ENCODE measurements around the gene THBS3. TPM values are rescaled to one million over a fixed set of nuclear protein-coding genes. Genes with fewer than 3 reads are reported as not detected.

THBS3 gene
- polyA plus RNA-seq, 1 donor from 2014 or later: 99.6 TPM

DNA sequence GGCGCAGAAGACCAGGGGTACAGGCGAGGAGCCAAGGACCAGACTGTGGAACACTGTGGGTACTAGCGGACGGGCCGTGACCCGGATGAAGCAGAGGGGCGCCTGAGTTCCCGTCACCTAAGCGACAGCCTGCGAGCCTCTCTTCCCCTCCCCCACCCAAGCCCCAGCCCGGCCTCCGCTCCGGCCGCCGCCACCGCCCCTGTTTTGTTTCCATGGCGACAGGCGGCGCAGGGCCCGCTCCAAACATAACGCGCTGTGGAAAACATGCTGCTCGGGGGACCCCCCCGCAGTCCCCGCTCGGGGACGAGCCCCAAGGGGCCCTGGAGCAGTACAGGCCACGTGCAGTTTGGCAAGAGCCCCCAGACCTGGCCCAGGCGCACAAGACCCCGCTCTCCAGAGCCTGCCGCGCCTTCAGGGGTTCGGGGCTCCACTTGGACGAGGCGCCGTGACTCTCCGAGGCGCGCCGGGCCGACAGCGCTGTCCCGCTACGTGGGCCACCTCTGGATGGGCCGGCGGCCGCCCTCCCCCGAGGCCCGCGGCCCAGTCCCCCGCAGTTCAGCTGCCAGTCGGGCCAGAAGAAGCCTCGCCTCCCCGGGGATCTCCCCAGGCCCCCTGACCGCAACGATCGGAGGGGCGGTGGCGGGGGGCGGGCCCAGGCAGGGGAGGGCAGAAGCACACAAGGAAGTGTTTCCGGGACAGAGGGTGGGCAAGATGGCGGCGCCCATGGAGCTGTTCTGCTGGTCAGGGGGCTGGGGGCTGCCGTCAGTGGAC, 1.0 kb upstream of the THBS3 start, which contains the start of gene MTX1:
Gene MTX1 (plus strand): TSS at position 155 of the 771 bp plus-strand sequence. CDS start 110 bp downstream, at position 265.
- H3K9ac ChIP-seq (ENCODE audit: low read length): peak within 1 kb of the TSS; percentile 100

DNA sequence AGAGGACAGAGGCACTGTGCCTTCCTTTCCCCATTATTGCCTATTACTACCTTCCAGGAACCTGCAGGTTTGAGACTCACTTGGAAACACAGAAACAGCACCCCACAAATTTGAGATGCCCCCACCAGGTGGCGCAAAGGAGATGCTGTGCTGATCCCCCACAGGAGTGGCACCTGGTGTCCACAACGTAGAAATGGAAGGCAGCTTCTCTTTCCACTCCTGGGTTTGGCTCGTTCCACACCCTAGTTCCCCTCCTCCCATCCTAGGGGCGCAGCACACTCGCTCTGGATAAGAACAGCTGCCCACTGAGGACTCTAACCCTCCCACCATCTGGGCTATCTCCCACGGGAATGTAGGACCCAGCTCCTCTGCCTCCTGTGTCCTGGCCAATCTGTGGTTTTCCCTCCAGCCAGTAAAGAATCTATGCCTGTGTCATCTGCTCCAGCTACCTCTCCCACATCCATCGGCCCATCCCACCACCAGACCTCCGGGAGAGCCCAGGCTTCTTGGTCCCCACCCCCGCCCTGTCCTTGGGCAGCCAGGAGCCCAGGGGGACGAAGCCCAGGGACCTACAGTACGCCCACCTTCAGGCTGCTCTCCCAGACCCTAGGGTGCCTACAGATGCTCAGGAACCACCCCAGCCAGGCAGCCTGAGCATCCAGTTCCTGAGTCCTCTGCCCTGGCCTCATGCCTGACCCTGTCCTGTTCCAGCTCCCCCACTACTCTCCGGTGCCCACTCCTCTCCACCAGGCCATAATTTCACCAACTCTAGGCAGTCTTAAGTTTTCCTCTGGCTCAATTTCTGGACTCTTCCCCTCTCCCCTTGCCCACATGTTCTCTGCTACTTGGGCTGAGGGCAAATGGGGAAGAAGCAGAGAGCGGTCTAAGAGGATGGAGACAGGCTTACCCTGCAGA, 549 bp downstream of the THBS3 start:
- Histone ChIP-seq H3K79me2 (replicated peaks; ENCODE audit: insufficient read depth, low read length) (peaks cover 24% of the 10 kb centered on the region), H2AFZ (ENCODE audit: low read depth, low read length) (peak overlapping the region; percentile 18), H3K9me3 (ENCODE audit: low read length) (no peaks in the 10 kb centered on the region), H3K9me2 (ENCODE audit: insufficient read depth, low read length) (no peaks in the 10 kb centered on the region), H3K4me3 (ENCODE audit: low read length) (peak overlapping the region; percentile 91), H3F3A (ENCODE audit: insufficient read depth, low read length, poor library complexity, severe bottlenecking) (peaks cover 6% of the 10 kb centered on the region), H3K36me3 (ENCODE audit: insufficient read depth, low read length) (no peaks in the 10 kb centered on the region), H3K9ac (ENCODE audit: low read length) (peak overlapping the region; percentile 100), H3K27me3 (ENCODE audit: insufficient read depth, low read depth, low read length) (no peaks in the 10 kb centered on the region), H3K27ac (ENCODE audit: low read length) (peak overlapping the region; percentile 100), H4K20me1 (ENCODE audit: insufficient read depth) (no peaks in the 10 kb centered on the region), H3K4me2 (ENCODE audit: low read length) (peak overlapping the region; percentile 83)
- TF ChIP-seq, protein P1, sequence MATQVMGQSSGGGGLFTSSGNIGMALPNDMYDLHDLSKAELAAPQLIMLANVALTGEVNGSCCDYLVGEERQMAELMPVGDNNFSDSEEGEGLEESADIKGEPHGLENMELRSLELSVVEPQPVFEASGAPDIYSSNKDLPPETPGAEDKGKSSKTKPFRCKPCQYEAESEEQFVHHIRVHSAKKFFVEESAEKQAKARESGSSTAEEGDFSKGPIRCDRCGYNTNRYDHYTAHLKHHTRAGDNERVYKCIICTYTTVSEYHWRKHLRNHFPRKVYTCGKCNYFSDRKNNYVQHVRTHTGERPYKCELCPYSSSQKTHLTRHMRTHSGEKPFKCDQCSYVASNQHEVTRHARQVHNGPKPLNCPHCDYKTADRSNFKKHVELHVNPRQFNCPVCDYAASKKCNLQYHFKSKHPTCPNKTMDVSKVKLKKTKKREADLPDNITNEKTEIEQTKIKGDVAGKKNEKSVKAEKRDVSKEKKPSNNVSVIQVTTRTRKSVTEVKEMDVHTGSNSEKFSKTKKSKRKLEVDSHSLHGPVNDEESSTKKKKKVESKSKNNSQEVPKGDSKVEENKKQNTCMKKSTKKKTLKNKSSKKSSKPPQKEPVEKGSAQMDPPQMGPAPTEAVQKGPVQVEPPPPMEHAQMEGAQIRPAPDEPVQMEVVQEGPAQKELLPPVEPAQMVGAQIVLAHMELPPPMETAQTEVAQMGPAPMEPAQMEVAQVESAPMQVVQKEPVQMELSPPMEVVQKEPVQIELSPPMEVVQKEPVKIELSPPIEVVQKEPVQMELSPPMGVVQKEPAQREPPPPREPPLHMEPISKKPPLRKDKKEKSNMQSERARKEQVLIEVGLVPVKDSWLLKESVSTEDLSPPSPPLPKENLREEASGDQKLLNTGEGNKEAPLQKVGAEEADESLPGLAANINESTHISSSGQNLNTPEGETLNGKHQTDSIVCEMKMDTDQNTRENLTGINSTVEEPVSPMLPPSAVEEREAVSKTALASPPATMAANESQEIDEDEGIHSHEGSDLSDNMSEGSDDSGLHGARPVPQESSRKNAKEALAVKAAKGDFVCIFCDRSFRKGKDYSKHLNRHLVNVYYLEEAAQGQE (IDR thresholded peaks at IDR 0.05; ENCODE audit: borderline replicate concordance): no peak
- TF ChIP-seq MXI1 (conservative IDR thresholded peaks at IDR 0.05; ENCODE audit: poor library complexity, severe bottlenecking) (no peak), SMC3 (conservative IDR thresholded peaks at IDR 0.05; ENCODE audit: poor library complexity) (peak; percentile 93), RAD21 (conservative IDR thresholded peaks at IDR 0.05) (peak; percentile 77), EZH2 (IDR thresholded peaks at IDR 0.05; ENCODE audit: borderline replicate concordance, insufficient read depth, low read length, poor library complexity, severe bottlenecking) (no peak), POLR2AphosphoS5 (IDR thresholded peaks at IDR 0.05) (peak; percentile 72), EP300 (conservative IDR thresholded peaks at IDR 0.05; ENCODE audit: poor library complexity, severe bottlenecking) (peak; percentile 19)
- TF ChIP-seq, protein P2, sequence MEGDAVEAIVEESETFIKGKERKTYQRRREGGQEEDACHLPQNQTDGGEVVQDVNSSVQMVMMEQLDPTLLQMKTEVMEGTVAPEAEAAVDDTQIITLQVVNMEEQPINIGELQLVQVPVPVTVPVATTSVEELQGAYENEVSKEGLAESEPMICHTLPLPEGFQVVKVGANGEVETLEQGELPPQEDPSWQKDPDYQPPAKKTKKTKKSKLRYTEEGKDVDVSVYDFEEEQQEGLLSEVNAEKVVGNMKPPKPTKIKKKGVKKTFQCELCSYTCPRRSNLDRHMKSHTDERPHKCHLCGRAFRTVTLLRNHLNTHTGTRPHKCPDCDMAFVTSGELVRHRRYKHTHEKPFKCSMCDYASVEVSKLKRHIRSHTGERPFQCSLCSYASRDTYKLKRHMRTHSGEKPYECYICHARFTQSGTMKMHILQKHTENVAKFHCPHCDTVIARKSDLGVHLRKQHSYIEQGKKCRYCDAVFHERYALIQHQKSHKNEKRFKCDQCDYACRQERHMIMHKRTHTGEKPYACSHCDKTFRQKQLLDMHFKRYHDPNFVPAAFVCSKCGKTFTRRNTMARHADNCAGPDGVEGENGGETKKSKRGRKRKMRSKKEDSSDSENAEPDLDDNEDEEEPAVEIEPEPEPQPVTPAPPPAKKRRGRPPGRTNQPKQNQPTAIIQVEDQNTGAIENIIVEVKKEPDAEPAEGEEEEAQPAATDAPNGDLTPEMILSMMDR (IDR thresholded peaks at IDR 0.05; ENCODE audit: poor library complexity, severe bottlenecking): peak; percentile 94

More for the DNA sequence above, 1.0 kb upstream of the THBS3 start, which contains the start of gene MTX1:
- Histone ChIP-seq H3K9me3 (ENCODE audit: low read length) (no peaks in the 10 kb centered on the region), H3K27ac (ENCODE audit: low read length) (peak within 1 kb of the TSS; percentile 100), H3K4me2 (ENCODE audit: low read length) (peak within 1 kb of the TSS; percentile 100), H2AFZ (ENCODE audit: low read depth, low read length) (peak within 1 kb of the TSS; percentile 59), H3F3A (ENCODE audit: insufficient read depth, low read length, poor library complexity, severe bottlenecking) (peaks cover 6% of the 10 kb centered on the region), H4K20me1 (ENCODE audit: insufficient read depth) (no peaks in the 10 kb centered on the region), H3K4me3 (ENCODE audit: low read length) (peak within 1 kb of the TSS; percentile 91), H3K79me2 (replicated peaks; ENCODE audit: insufficient read depth, low read length) (peaks cover 24% of the 10 kb centered on the region), H3K36me3 (ENCODE audit: insufficient read depth, low read length) (no peaks in the 10 kb centered on the region), H3K27me3 (ENCODE audit: insufficient read depth, low read depth, low read length) (no peaks in the 10 kb centered on the region), H3K9me2 (ENCODE audit: insufficient read depth, low read length) (no peaks in the 10 kb centered on the region)
- TF ChIP-seq MXI1 (conservative IDR thresholded peaks at IDR 0.05; ENCODE audit: poor library complexity, severe bottlenecking): peak; percentile 90
- TF ChIP-seq EZH2 (IDR thresholded peaks at IDR 0.05; ENCODE audit: borderline replicate concordance, insufficient read depth, low read length, poor library complexity, severe bottlenecking): no peak
- TF ChIP-seq TAF1 (IDR thresholded peaks at IDR 0.05; ENCODE audit: low read depth): peak; percentile 25
- TF ChIP-seq POLR2AphosphoS5 (IDR thresholded peaks at IDR 0.05): peak; percentile 87
- TF ChIP-seq, protein P1 (IDR thresholded peaks at IDR 0.05; ENCODE audit: borderline replicate concordance): no peak

All from neural cell (in vitro differentiated cells).